K562 (cell line): Measurements from ENCODE around the gene CDK4. TPM values are rescaled to one million over a fixed set of nuclear protein-coding genes. Genes with fewer than 3 reads are reported as not detected.
A peak's percentile ranks its signal among the peaks of the same experiment; 100 is the strongest.

ENCODE experiments used
- EZH2 ChIP-seq: IDR thresholded peaks from 2 replicates; pipeline ENCODE4 v1.6.1; 2012; ENCODE audit warnings: low read depth, mild to moderate bottlenecking, inconsistent platforms, low read length, borderline replicate concordance
- FOS ChIP-seq: IDR thresholded peaks from 3 replicates; pipeline ENCODE4 v1.6.1; 2011; ENCODE audit not compliant: insufficient read length; ENCODE audit errors: extremely low read depth
- GABPB1 ChIP-seq: sonication (generic); formaldehyde crosslinking; IDR thresholded peaks from 2 replicates; pipeline ENCODE4 v1.8.0; 2022; ENCODE audit warnings: mild to moderate bottlenecking, missing genetic modification reagents
- GTF3C2 ChIP-seq: IDR thresholded peaks from 3 replicates; pipeline ENCODE4 v1.6.1; 2011; ENCODE audit warnings: borderline replicate concordance, mild to moderate bottlenecking, moderate library complexity; ENCODE audit not compliant: insufficient read length; ENCODE audit errors: extremely low read depth
- HEY1 ChIP-seq: fragments of 250-450 bp; sonication (Bioruptor Pico); IDR thresholded peaks from 2 replicates; pipeline ENCODE4 v1.5.0; 2020; ENCODE audit warnings: mild to moderate bottlenecking, moderate library complexity, borderline replicate concordance
- PREB ChIP-seq: sonication (generic); formaldehyde crosslinking; IDR thresholded peaks from 2 replicates; pipeline ENCODE4 v1.8.1; 2023; ENCODE audit warnings: mild to moderate bottlenecking, missing genetic modification reagents
- PTRF ChIP-seq: fragments of 450-650 bp; IDR thresholded peaks from 2 replicates; pipeline ENCODE4 v1.6.1; 2016; ENCODE audit warnings: mild to moderate bottlenecking, missing genetic modification characterization, missing compliant biosample characterization
- RBFOX2 ChIP-seq: fragments of 200-400 bp; formaldehyde crosslinking; IDR thresholded peaks from 2 replicates; pipeline ENCODE4 v1.6.1; 2017; ENCODE audit warnings: low read depth, mild to moderate bottlenecking, low read length, moderate library complexity
- ZNF780A ChIP-seq: fragments of 250-450 bp; sonication (Bioruptor Pico); IDR thresholded peaks from 2 replicates; pipeline ENCODE4 v1.5.0; 2021; ENCODE audit warnings: mild to moderate bottlenecking
- polyA plus RNA-seq, 8 experiments: library from polyadenylated mRNA; depleted of rRNA in 4 of 8; stranded (reverse) in 5 of 8; unstranded in 3 of 8; fragments of >200 nt; fragmentation: Nextera tagmentation in 2 of 8; fragmentation: Illumina TruSeq in 1 of 8; extraction: Ambion mirVana in 2 of 8; extraction: Trizol in 1 of 8; gene quantifications; 2 replicates each; pipeline versions ENCODE4 v1.2.1 to v1.2.3, GENCODE V29; 2011 to 2014; ENCODE audit warnings: inconsistent platforms in 1 of 8, missing spikeins in 1 of 8
- total RNA-seq, 7 experiments: library from RNA; depleted of rRNA in 6 of 7; stranded (reverse); fragments of >200 nt in 6 of 7; fragmentation: Illumina TruSeq in 2 of 7; extraction: Trizol in 2 of 7; gene quantifications; 2 replicates each; pipeline versions ENCODE4 v1.2.1 to v1.2.3, GENCODE V29; 2011 to 2021; ENCODE audit warnings: low replicate concordance in 1 of 7
- TF ChIP-seq, protein P1 (sequence below): fragments of 200-600 bp; sonication (generic); IDR thresholded peaks from one replicate; pipeline ENCODE4 v1.6.1; 2012; ENCODE audit warnings: mild to moderate bottlenecking, low read depth, low read length, inconsistent platforms

CDK4 gene
- total and polyA plus RNA-seq, 9 of the 15 experiments (the other 6 are each of a cell fraction or from before 2014, with no cell fraction given), result 37.8 to 436 (median 238) TPM

DNA sequence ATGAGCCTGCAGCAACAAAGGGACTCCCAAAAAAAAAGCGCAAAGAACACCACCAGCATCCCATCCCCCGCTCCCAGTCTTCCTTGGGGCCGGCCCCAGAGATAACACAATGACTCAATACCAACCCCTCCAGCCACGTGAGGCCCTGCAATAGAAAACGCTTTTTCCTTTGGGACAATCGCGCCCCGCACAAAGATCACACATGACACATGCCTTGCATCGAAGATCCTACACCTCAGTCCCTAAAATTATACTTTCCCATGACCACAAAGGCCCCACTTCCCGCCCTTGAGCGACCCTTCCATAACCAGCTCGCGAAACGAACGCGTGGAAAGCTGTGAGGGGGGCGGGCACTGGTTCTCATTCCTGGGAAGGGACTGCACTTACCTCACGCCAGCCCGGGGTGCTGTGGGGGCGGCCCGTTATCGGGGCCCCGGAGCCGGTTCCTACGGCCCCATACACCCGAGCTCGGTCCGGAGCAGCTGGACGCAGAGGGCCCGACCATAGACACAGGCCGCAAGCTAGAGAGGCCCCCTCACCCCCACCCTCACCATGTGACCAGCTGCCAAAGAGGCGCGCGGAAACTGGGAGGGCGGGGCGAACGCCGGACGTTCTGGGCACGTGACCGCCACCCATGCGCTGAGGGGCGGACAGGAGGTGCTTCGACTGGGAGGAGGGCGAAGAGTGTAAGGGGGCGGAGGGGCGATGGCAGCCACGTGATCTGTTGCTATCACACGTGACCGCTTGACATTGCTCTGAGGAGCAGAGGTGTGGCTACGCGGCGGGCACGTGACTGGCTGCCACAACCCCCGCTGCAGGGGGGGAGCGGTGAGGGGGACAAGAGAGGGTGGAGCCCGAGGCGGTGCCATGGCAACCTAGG is at the start of gene CDK4 (continued):
- TF ChIP-seq, protein P1, sequence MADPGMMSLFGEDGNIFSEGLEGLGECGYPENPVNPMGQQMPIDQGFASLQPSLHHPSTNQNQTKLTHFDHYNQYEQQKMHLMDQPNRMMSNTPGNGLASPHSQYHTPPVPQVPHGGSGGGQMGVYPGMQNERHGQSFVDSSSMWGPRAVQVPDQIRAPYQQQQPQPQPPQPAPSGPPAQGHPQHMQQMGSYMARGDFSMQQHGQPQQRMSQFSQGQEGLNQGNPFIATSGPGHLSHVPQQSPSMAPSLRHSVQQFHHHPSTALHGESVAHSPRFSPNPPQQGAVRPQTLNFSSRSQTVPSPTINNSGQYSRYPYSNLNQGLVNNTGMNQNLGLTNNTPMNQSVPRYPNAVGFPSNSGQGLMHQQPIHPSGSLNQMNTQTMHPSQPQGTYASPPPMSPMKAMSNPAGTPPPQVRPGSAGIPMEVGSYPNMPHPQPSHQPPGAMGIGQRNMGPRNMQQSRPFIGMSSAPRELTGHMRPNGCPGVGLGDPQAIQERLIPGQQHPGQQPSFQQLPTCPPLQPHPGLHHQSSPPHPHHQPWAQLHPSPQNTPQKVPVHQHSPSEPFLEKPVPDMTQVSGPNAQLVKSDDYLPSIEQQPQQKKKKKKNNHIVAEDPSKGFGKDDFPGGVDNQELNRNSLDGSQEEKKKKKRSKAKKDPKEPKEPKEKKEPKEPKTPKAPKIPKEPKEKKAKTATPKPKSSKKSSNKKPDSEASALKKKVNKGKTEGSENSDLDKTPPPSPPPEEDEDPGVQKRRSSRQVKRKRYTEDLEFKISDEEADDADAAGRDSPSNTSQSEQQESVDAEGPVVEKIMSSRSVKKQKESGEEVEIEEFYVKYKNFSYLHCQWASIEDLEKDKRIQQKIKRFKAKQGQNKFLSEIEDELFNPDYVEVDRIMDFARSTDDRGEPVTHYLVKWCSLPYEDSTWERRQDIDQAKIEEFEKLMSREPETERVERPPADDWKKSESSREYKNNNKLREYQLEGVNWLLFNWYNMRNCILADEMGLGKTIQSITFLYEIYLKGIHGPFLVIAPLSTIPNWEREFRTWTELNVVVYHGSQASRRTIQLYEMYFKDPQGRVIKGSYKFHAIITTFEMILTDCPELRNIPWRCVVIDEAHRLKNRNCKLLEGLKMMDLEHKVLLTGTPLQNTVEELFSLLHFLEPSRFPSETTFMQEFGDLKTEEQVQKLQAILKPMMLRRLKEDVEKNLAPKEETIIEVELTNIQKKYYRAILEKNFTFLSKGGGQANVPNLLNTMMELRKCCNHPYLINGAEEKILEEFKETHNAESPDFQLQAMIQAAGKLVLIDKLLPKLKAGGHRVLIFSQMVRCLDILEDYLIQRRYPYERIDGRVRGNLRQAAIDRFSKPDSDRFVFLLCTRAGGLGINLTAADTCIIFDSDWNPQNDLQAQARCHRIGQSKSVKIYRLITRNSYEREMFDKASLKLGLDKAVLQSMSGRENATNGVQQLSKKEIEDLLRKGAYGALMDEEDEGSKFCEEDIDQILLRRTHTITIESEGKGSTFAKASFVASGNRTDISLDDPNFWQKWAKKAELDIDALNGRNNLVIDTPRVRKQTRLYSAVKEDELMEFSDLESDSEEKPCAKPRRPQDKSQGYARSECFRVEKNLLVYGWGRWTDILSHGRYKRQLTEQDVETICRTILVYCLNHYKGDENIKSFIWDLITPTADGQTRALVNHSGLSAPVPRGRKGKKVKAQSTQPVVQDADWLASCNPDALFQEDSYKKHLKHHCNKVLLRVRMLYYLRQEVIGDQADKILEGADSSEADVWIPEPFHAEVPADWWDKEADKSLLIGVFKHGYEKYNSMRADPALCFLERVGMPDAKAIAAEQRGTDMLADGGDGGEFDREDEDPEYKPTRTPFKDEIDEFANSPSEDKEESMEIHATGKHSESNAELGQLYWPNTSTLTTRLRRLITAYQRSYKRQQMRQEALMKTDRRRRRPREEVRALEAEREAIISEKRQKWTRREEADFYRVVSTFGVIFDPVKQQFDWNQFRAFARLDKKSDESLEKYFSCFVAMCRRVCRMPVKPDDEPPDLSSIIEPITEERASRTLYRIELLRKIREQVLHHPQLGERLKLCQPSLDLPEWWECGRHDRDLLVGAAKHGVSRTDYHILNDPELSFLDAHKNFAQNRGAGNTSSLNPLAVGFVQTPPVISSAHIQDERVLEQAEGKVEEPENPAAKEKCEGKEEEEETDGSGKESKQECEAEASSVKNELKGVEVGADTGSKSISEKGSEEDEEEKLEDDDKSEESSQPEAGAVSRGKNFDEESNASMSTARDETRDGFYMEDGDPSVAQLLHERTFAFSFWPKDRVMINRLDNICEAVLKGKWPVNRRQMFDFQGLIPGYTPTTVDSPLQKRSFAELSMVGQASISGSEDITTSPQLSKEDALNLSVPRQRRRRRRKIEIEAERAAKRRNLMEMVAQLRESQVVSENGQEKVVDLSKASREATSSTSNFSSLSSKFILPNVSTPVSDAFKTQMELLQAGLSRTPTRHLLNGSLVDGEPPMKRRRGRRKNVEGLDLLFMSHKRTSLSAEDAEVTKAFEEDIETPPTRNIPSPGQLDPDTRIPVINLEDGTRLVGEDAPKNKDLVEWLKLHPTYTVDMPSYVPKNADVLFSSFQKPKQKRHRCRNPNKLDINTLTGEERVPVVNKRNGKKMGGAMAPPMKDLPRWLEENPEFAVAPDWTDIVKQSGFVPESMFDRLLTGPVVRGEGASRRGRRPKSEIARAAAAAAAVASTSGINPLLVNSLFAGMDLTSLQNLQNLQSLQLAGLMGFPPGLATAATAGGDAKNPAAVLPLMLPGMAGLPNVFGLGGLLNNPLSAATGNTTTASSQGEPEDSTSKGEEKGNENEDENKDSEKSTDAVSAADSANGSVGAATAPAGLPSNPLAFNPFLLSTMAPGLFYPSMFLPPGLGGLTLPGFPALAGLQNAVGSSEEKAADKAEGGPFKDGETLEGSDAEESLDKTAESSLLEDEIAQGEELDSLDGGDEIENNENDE, result no peak
- TF ChIP-seq GTF3C2 (no peak), EZH2 (no peak), GABPB1 (peak; percentile 91), FOS (peak; percentile 94), ZNF780A (CRISPR knock-in tag) (no peak), RBFOX2 (peak; percentile 99), PTRF (tag) (no peak), HEY1 (CRISPR knock-in tag) (no peak), PREB (CRISPR knock-in tag) (0 out of 2 replicates have a peak, but pooled peaks have one; percentile 72)
